Endothelial cell of umbilical vein (primary cell): ENCODE results near the gene LCLAT1. TPM values are rescaled to one million over a fixed set of nuclear protein-coding genes. Genes with fewer than 3 reads are reported as not detected.
A peak's percentile ranks its signal among the peaks of the same experiment; 100 is the strongest.

Experiments used
- BruUV-seq: library from RNA; stranded (reverse); fragments of 400-500 nt; replicated peaks from 2 replicates; lab custom pipeline; 2021; lab: Mats Ljungman, UMichigan
- CTCF ChIA-PET: fragments of 300-600, 350-600 bp; sonication (Branson Sonifier 250); formaldehyde crosslinking; loops from one replicate; lab custom pipeline; 2021; ENCODE audit warnings: antibody characterized with exemption, inconsistent platforms; lab: Charles Lee
- POLR2A ChIA-PET: fragments of 300-600, 350-600 bp; sonication (Branson Sonifier 250); formaldehyde crosslinking; loops from one replicate; lab custom pipeline; 2021; ENCODE audit warnings: antibody characterized with exemption, inconsistent platforms; lab: Charles Lee
- DNase-seq: peaks from one replicate; pipeline ENCODE4 v3.0.0-alpha.2; 2011; ENCODE audit warnings: low read depth, low spot score
- FAIRE-seq: peaks from 2 replicates; lab custom pipeline; 2011; peaks lifted over from hg19 to GRCh38; lab: Jason Lieb, UNC
- H2AFZ ChIP-seq: 2 replicates; pipeline ENCODE4 v1.6.0; 2012; ENCODE audit warnings: low read depth, low read length, control low read depth, inconsistent platforms
- H3K27ac ChIP-seq: 2 replicates; pipeline ENCODE4 v1.5.1; 2011; ENCODE audit warnings: low read depth, mild to moderate bottlenecking, control low read depth, low read length, moderate library complexity; ENCODE audit not compliant: insufficient read depth
- H3K27me3 ChIP-seq, 2 experiments: 2 replicates each; pipeline versions ENCODE4 v1.6.0 to v1.6.1; 2011; ENCODE audit warnings: low read length in 2 of 2, mixed read lengths in 1 of 2; ENCODE audit not compliant: control insufficient read depth in 2 of 2, insufficient read depth in 2 of 2
- H3K36me3 ChIP-seq, 2 experiments: 2 replicates in 1 of 2; 3 replicates in 1 of 2; pipeline ENCODE4 v1.5.1; 2011; ENCODE audit warnings: low read length in 2 of 2, mild to moderate bottlenecking in 1 of 2, moderate library complexity in 1 of 2; ENCODE audit not compliant: control insufficient read depth in 2 of 2, insufficient read depth in 2 of 2; ENCODE audit errors: extremely low read depth in 1 of 2
- H3K4me1 ChIP-seq: 3 replicates; pipeline ENCODE4 v1.5.1; 2011; ENCODE audit warnings: mild to moderate bottlenecking, low read length; ENCODE audit not compliant: control insufficient read depth, insufficient read depth; ENCODE audit errors: extremely low read depth
- H3K4me2 ChIP-seq: 2 replicates; pipeline ENCODE4 v1.6.1; 2011; ENCODE audit warnings: low read length, control low read depth, mixed read lengths; ENCODE audit not compliant: insufficient read depth
- H3K4me3 ChIP-seq, 3 experiments: fragments of 200-600 bp in 1 of 3; sonication (generic), shearing (Covaris generic) in 1 of 3; replicated peaks in 1 of 3; 2 replicates each; pipeline ENCODE4 v1.5.1; 2011 to 2016; ENCODE audit warnings: control low read depth in 3 of 3, low read length in 3 of 3, mild to moderate bottlenecking in 2 of 3, inconsistent platforms in 1 of 3, low read depth in 1 of 3, moderate library complexity in 1 of 3; ENCODE audit not compliant: insufficient read depth in 1 of 3
- H3K79me2 ChIP-seq: 2 replicates; pipeline ENCODE4 v1.6.0; 2012; ENCODE audit warnings: low read length, inconsistent platforms; ENCODE audit not compliant: control insufficient read depth, insufficient read depth
- H3K9ac ChIP-seq: replicated peaks from 2 replicates; pipeline ENCODE3; 2011; ENCODE audit warnings: low read length, control low read depth; ENCODE audit not compliant: insufficient read depth; ENCODE audit errors: extremely low read depth
- H3K9me1 ChIP-seq: replicated peaks from 3 replicates; pipeline ENCODE4 v1.6.0; 2011; ENCODE audit warnings: mild to moderate bottlenecking, low read length; ENCODE audit not compliant: control insufficient read depth, insufficient read depth; ENCODE audit errors: extremely low read depth
- H3K9me3 ChIP-seq: replicated peaks from 2 replicates; pipeline ENCODE4 v1.5.1; 2012; ENCODE audit warnings: low read length, inconsistent platforms; ENCODE audit not compliant: control insufficient read depth, insufficient read depth
- H4K20me1 ChIP-seq: replicated peaks from 2 replicates; pipeline ENCODE3; 2011; ENCODE audit warnings: mild to moderate bottlenecking, low read length; ENCODE audit not compliant: control insufficient read depth, insufficient read depth; ENCODE audit errors: extremely low read depth
- EZH2 ChIP-seq: IDR thresholded peaks from 2 replicates; pipeline ENCODE4 v1.6.1; 2012; ENCODE audit warnings: borderline replicate concordance, low read depth, mild to moderate bottlenecking, moderate library complexity, low read length, inconsistent platforms; ENCODE audit not compliant: severe bottlenecking
- FOS ChIP-seq: IDR thresholded peaks from 2 replicates; pipeline ENCODE4 v1.6.1; 2011; ENCODE audit warnings: mild to moderate bottlenecking, low read length, moderate library complexity, borderline replicate concordance; ENCODE audit not compliant: insufficient read depth
- GATA2 ChIP-seq: IDR thresholded peaks from 2 replicates; pipeline ENCODE4 v1.7.0; 2011; ENCODE audit warnings: low read depth, mild to moderate bottlenecking, moderate library complexity, mixed read lengths, low read length; ENCODE audit not compliant: insufficient read length, insufficient read depth
- JUN ChIP-seq: IDR thresholded peaks from 2 replicates; pipeline ENCODE4 v1.6.1; 2011; ENCODE audit warnings: borderline replicate concordance, low read depth; ENCODE audit not compliant: insufficient read length, insufficient read depth
- MYC ChIP-seq: IDR thresholded peaks from one replicate; pipeline ENCODE4 v1.6.1; 2011; ENCODE audit warnings: mild to moderate bottlenecking, low read depth, low read length
- POLR2A ChIP-seq: IDR thresholded peaks from 2 replicates; pipeline ENCODE4 v1.6.1; 2012; ENCODE audit warnings: low read depth, mild to moderate bottlenecking, control low read depth, low read length
- POLR2AphosphoS5 ChIP-seq: IDR thresholded peaks from 2 replicates; pipeline ENCODE4 v1.6.1; 2012; ENCODE audit warnings: low read depth, mild to moderate bottlenecking, control low read depth, low read length, moderate library complexity; ENCODE audit not compliant: insufficient read depth
- dilution Hi-C: fragments of 300-500 bp; cut with MboI; formaldehyde crosslinking; loops from one replicate; pipeline ENCODE4 v1.15.0; 2019; ENCODE audit warnings: low sequenced_read_pairs; ENCODE audit not compliant: extremely low pct_ligation_motif_present
- intact Hi-C: fragments of 100-400 bp; cut with micrococcal nuclease; formaldehyde crosslinking; loops from one replicate; pipeline ENCODE4 v1.10.0; 2022
- polyA plus RNA-seq, 4 experiments: library from polyadenylated mRNA; depleted of rRNA in 3 of 4; stranded (reverse) in 3 of 4; unstranded in 1 of 4; fragments of >200 nt; gene quantifications; 2 replicates each; pipeline versions ENCODE4 v1.2.1 to v1.2.3, GENCODE V29; 2011 to 2012; ENCODE audit warnings: missing spikeins in 1 of 4
- total RNA-seq: library from RNA; stranded (reverse); gene quantifications from 2 replicates; pipeline ENCODE4 v1.2.3, GENCODE V29; 2021
- TF ChIP-seq, protein P1 (sequence below), 2 donors: IDR thresholded peaks; 1 replicate in 1 of 2; 2 replicates in 1 of 2; pipeline ENCODE4 v1.5.1; 2011; ENCODE audit warnings: low read length in 2 of 2, mild to moderate bottlenecking in 2 of 2, moderate library complexity in 2 of 2, control low read depth in 1 of 2, inconsistent platforms in 1 of 2, low read depth in 1 of 2; ENCODE audit not compliant: insufficient read depth in 1 of 2; ENCODE audit errors: extremely low read depth in 1 of 2
- TF ChIP-seq, protein P2 (sequence below): IDR thresholded peaks from 2 replicates; pipeline ENCODE4 v1.6.1; 2011; ENCODE audit not compliant: insufficient read depth, insufficient read length

The LCLAT1 gene
- total and polyA plus RNA-seq, 2 donors (not counting 3 experiments of a cell fraction or from before 2014, with no cell fraction given), result 6.1 to 20.8 TPM

DNA sequence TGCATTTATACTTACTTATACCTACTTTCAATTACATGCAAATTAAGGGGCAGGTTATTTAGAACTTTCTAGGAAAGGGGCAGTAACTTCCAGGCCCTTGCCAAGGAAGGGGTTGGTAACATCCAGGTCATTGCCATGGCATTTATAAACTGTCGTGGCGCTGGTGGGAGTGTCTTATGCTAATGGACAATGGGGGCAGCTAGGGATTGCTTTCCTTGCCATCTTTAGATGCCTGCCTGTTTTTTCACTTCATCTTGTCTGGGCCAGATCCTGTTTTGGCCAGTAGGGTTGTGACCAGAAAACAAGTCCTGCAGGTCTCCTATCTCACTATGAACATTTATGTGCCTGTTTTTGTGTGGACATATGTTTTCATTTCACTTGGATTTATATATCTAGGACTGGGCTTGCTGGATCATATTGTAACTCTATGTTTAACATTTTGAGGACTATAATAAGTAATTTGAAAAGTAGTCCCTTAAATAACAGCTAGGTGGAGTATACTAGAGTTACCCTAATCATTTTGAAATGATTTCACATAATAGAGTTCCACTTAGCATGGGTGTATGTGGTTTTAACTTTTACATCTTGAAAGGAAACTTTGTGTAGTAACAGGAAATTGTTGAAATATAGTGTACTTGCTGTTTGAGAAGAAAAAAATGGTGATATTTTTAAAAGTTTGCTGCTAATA lies 56.1 kb downstream of the LCLAT1 start:
- H3K27ac ChIP-seq, result no peak overlapping the region
- TF ChIP-seq EZH2 (no peak), JUN (no peak)
- TF ChIP-seq, protein P1, sequence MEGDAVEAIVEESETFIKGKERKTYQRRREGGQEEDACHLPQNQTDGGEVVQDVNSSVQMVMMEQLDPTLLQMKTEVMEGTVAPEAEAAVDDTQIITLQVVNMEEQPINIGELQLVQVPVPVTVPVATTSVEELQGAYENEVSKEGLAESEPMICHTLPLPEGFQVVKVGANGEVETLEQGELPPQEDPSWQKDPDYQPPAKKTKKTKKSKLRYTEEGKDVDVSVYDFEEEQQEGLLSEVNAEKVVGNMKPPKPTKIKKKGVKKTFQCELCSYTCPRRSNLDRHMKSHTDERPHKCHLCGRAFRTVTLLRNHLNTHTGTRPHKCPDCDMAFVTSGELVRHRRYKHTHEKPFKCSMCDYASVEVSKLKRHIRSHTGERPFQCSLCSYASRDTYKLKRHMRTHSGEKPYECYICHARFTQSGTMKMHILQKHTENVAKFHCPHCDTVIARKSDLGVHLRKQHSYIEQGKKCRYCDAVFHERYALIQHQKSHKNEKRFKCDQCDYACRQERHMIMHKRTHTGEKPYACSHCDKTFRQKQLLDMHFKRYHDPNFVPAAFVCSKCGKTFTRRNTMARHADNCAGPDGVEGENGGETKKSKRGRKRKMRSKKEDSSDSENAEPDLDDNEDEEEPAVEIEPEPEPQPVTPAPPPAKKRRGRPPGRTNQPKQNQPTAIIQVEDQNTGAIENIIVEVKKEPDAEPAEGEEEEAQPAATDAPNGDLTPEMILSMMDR (IDR thresholded peaks at IDR 0.05; ENCODE audit: extremely low read depth in 1 of 2, insufficient read depth in 1 of 2, low read depth in 1 of 2, low read length in 2 of 2), result no peak
- no peak overlapping the region for H3K4me2 ChIP-seq
- dilution Hi-C loops, result no loop called here
- DNase-seq (peak; percentile 12), FAIRE-seq (no peak)
- no peaks in the 10 kb centered on the region for H3K36me3 ChIP-seq
- H3K9me3 ChIP-seq, result no peaks in the 10 kb centered on the region
- H3K4me1 ChIP-seq, result no peaks in the 10 kb centered on the region
- H3K4me3 ChIP-seq, result no peak overlapping the region
- POLR2A ChIA-PET, result no interaction called here
- CTCF ChIA-PET, result interaction anchor here (1.3 to 1.4 kb wide), 2 partner anchors 8 to 208 kb away, joined by 3 to 4 read pairs; no protein-coding TSS in a partner anchor
- BruUV-seq, result no TSS peak
- no peaks in the 10 kb centered on the region for H4K20me1 ChIP-seq
- no peaks in the 10 kb centered on the region for H3K9me1 ChIP-seq
- H3K27me3 ChIP-seq, result no peaks in the 10 kb centered on the region
- intact Hi-C loops, result loop anchor here (1.0 kb wide), 1 partner anchor 9 kb away; no protein-coding TSS in a partner anchor
- no peak overlapping the region for H2AFZ ChIP-seq
- no peak overlapping the region for H3K9ac ChIP-seq
- no peaks in the 10 kb centered on the region for H3K79me2 ChIP-seq

DNA sequence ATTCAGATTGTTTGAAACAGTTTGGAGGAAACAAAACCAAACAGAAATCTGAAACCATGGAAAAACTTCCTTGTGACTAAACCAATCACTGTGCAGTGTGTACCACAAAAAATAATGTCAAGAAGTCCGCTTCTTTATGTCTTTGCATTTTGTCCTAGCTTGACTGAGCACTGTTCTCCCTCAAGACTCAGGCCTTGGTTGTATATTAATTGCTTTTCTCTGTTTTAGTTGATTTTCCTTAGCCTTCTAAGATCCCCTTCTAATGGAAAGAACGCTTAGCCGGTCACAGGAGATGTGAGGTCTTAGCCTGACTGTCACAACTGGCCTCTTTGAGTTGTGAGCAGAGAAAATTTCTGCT lies 56.6 kb downstream of the LCLAT1 start:
- H3K4me3 ChIP-seq, result no peak overlapping the region
- no peak for FAIRE-seq
- no peak for DNase-seq
- TF ChIP-seq, protein P2, sequence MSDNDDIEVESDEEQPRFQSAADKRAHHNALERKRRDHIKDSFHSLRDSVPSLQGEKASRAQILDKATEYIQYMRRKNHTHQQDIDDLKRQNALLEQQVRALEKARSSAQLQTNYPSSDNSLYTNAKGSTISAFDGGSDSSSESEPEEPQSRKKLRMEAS, result no peak
- no peak for TF ChIP-seq GATA2
- TF ChIP-seq POLR2A, result no peak
- TF ChIP-seq, protein P1 (IDR thresholded peaks at IDR 0.05; ENCODE audit: extremely low read depth in 1 of 2, insufficient read depth in 1 of 2, low read depth in 1 of 2, low read length in 2 of 2), result no peak
- TF ChIP-seq POLR2AphosphoS5, result no peak
- no peak for TF ChIP-seq EZH2
- no peak for TF ChIP-seq JUN
- TF ChIP-seq MYC, result no peak
- TF ChIP-seq FOS, result no peak
- no peaks in the 10 kb centered on the region for H3K27me3 ChIP-seq
- intact Hi-C loops (loop anchor here (1.0 kb wide), 1 partner anchor 9 kb away; no protein-coding TSS in a partner anchor), dilution Hi-C loops (no loop called here)
- no peak overlapping the region for H3K27ac ChIP-seq
- no peaks in the 10 kb centered on the region for H4K20me1 ChIP-seq
- CTCF ChIA-PET, result interaction anchor here (1.3 to 1.4 kb wide), 2 partner anchors 9 to 208 kb away, joined by 3 to 4 read pairs; no protein-coding TSS in a partner anchor
- H3K79me2 ChIP-seq, result no peaks in the 10 kb centered on the region
- H2AFZ ChIP-seq, result no peak overlapping the region
- BruUV-seq, result no TSS peak
- POLR2A ChIA-PET, result no interaction called here
- no peaks in the 10 kb centered on the region for H3K9me1 ChIP-seq
- no peaks in the 10 kb centered on the region for H3K9me3 ChIP-seq
- H3K4me1 ChIP-seq, result no peaks in the 10 kb centered on the region
- no peaks in the 10 kb centered on the region for H3K36me3 ChIP-seq
- no peak overlapping the region for H3K4me2 ChIP-seq
- H3K9ac ChIP-seq, result no peak overlapping the region
